GM18502 (cell line): ENCODE data around the gene C19orf47.
"Not testable (repeated sequence)": the region's sequence is repeated elsewhere in the genome, so short reads cannot be mapped to it uniquely, and the experiment has no call there.

Source experiments
- ATAC-seq: cut with Tn5 transposase; IDR thresholded peaks from one replicate; pipeline ENCODE4 v1.9.1; 2021; ENCODE audit warnings: mild to moderate bottlenecking; ENCODE audit not compliant: unreplicated experiment, poor library complexity

The C19orf47 gene

DNA sequence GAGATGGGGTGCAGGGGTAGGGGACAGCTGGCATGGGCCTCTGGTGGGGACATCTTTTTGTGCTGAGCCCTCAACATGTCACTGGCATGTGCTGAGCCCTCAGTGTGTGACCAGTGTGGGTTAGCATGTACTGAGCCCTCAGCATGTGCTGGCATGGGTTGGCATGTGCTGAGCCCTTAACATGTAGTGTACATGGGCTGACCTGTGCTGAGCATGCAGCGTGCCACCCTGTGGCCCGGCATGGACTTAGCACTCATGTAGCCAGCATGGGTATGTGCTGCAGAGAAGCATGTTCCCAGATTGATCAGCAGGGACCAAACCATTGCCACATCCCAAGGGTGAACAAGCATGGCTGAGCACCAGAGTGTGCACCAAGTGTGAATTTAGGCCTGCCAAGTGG lies 30.3 kb upstream of the C19orf47 start:
- ATAC-seq = no peak

GRCh38 chr19:40377876-40378385 lies 29.7 kb upstream of the C19orf47 start:
- ATAC-seq = no peak

DNA sequence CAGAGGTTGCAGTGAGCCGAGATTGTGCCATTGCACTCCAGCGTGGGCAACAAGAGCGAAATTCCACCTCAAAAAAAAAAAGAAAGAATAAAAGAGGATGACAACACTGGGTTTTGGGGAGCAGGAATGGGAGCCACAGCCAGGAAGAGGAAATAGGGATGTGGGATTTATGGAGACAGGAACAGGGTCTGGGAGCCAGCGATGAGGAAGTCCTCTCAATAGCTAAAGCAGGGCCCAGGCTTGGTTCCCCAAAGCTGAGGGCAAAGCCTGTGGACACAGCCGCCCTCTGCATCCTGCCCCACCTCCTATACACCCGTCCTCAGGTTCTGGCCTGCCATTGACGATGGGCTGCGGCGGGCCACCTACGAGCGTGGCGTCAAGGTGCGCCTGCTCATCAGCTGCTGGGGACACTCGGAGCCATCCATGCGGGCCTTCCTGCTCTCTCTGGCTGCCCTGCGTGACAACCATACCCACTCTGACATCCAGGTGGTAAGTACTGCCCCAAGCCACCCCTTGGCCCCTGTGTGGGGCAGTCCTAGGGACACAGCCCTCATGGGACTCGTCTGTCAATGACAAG lies 28.2 kb upstream of the C19orf47 start:
- ATAC-seq = no peak

- no peak for ATAC-seq
Observed at GRCh38 chr19:40374084-40374483, 25.9 kb upstream of the C19orf47 start.

GRCh38 chr19:40371802-40372122 lies 23.6 kb upstream of the C19orf47 start:
- no peak for ATAC-seq

DNA sequence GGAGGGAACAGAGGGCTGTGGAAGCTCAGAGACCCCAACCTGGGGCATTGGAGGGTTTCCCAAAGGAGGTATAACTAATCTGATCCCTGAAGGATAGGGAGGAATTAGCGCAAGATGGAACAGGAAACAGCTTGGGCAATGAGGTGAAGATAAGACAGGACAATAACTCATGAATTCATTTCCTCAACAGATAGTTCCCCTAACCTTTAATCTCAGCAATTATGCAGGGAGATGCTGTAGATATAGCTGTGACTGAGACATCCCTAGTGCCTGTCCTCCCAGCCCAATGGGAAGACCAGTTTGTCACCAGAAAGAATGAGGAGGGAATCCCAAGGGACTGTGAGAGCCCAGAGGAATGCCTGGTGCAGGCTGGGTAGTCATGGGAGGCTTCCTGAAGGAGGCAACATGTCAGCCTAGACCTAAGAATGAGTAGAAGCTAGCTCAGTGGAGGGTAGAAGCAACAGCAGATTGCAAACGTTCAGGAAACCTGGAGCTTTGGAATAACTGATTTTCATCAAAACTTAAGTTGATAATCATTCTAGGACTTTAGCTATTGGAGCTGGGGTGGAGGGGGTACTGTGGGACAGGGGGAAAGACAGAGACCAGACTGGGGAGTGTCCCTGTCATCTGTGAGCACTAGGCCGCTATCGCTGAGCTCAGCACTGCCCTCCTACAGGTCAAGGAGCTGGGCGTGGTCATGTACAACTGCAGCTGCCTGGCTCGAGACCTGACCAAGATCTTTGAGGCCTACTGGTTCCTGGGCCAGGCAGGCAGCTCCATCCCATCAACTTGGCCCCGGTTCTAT lies 23.0 kb upstream of the C19orf47 start:
- no peak for ATAC-seq

DNA sequence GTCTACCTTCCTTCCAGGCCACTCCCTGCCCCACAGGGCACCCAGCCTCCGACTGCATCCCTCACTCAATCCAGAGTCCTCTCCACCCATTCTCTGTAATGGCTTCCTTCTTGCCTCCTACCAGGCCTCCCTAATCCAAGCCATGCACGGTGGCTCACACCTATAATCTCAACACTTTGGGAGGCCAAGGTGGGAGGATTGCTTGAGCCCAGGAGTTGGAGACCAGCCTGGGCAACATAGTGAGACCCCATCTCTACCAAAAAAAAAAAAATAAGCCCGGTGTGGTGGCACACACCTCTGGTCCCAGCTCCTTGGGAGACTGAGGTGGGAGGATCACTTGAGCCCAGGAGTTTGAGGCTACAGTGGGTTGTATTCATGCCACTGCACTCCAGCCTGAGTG lies 22.1 kb upstream of the C19orf47 start:
- ATAC-seq = not testable (repeated sequence)

- no peak for ATAC-seq
Observed at GRCh38 chr19:40369797-40370196, 21.6 kb upstream of the C19orf47 start.

DNA sequence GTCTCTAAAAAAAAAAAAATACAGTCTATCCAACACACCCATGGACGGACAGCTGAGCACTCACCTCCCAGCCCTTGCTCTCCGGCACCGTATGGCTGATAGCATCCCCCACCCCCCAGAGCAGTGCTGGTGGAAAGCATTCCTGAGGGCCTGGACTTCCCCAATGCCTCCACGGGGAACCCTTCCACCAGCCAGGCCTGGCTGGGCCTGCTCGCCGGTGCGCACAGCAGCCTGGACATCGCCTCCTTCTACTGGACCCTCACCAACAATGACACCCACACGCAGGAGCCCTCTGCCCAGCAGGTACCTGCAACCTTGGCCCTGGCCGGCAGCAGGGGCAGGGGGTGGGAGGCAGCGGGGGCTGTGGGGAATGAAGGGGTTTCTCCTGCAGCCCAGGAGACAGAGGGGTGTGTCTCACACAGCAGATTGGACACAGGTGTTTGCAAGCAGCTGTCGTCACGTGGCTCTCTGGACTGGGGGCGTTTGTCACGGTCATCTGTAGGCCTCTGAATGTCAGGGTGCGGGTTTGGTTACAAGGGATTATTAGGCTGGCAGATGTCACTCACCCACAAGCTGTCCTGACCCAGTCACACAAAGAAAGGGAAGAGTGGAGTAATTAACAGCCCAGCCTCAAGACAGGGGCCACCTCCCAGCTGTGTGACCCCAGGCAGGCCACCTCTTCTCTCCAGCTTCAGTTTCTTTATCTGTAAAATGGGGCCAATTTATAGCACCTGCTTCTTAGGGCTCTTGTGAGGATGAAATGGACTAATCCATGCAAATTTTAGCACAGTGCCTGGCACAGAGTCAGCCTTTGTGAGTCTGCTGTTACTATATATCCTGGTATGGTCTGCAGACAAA lies 19.6 kb upstream of the C19orf47 start:
- ATAC-seq = no peak

- ATAC-seq = no peak
Observed at GRCh38 chr19:40366697-40367561, 18.7 kb upstream of the C19orf47 start.

DNA sequence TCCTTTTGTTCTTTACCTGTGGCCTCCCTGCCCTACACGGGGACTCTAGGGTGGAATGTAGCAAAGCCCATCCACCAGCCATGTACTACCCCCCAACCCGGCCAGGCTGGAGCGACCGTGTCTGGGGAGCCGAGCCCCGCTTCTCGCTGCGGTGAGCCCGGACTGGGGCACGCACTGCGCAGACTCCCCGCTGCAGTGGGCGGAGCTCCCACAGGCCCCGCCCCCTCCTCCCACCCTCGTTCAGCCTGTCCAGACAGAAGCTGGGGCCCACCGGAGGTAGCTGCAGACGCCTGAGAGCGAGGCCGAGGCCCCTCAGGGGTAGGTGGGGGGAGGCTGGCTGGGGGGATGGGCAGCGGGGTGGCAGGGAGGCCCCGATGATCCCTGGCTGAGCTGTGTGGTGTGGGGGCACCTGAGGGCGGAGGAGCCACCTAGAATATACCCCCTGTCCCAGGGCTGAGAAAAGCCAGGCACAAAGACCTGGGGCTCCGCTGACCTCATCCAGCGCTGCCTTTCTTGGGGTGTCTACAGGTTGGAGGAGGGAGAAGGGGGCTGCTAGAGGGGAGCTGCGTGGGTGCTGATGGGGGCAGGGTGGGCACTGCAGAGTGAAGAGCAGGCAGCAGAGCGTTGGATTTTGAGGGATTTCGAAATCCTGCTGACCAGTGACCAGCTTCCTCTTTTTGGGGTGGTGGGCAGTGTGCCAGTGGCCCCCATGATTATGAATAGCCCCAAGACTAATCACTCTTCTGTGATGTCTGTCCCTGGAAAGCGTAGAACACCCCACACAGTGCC lies 17.6 kb upstream of the C19orf47 start:
- ATAC-seq = no peak

GRCh38 chr19:40365010-40365409 lies 16.8 kb upstream of the C19orf47 start:
- no peak for ATAC-seq

DNA sequence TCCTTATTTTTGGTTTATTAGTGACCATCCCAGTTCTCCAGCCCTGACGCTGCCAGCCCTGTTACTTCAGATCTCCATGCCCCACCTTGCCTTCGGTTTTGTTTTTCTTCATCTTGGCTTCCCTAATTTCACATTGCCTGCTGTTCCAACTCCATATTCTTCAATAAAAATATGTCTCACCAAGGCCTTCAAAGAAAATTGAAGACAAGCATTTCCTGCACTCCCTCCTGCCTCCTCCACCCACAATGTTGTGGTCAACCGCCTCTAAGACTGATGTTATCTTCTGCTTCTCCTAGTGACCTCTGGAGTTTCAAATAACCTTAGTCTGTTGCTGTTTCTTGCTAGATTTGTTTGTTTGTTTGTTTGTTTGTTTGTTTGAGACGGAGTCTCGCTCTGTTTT lies 14.9 kb upstream of the C19orf47 start:
- no peak for ATAC-seq

- no peak for ATAC-seq
Observed at GRCh38 chr19:40362160-40362559, 14.0 kb upstream of the C19orf47 start.

DNA sequence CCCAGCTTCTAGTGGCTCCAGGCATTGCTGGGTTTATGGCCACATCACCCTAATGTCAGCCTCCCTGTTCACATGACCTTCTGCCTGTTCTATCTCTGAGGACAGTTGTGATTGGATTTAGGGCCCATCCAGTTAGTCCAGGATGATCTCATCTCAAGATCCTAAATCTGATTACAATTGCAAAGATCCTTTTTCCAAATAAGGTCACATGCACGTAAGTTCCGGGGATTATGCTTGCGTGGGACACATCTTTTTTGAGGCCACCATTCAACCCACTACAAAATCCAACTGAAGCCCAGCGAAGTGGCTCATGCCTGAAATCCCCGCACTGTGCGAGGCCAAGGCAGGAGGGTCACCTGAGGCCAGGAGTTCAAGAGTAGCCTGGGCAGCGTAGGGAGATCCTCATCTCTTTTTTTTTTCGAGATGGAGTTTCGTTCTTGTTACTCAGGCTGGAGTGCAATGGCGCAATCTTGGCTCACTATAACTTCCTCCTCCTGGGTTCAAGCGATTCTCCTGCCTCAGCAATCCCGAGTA lies 12.6 kb upstream of the C19orf47 start:
- no peak for ATAC-seq

GRCh38 chr19:40360020-40360707 lies 12.0 kb upstream of the C19orf47 start:
- no peak for ATAC-seq

- peak; percentile 56 for ATAC-seq
Observed at GRCh38 chr19:40358773-40359172, 10.6 kb upstream of the C19orf47 start.

GRCh38 chr19:40357640-40358039 lies 9.4 kb upstream of the C19orf47 start:
- no peak for ATAC-seq
